HCT116 (cell line): ENCODE measurements around the gene LLGL2. TPM values are rescaled to one million over a fixed set of nuclear protein-coding genes. Genes with fewer than 3 reads are reported as not detected.

Experiments used
- ATAC-seq: fragments of 200-7000 bp; cut with Tn5 transposase; 2 replicates; pipeline ENCODE4 v1.9.1; 2020; ENCODE audit warnings: mild to moderate bottlenecking, moderate library complexity
- BruUV-seq: library from RNA; stranded (reverse); fragments of 400-500 nt; replicated peaks from 2 replicates; lab custom pipeline; 2021; lab: Mats Ljungman, UMichigan
- CTCF ChIA-PET: fragments of 300-600 bp; sonication (Branson Sonifier 250); formaldehyde crosslinking; loops from one replicate; lab custom pipeline; 2021; ENCODE audit warnings: antibody characterized with exemption; lab: Charles Lee
- POLR2A ChIA-PET: fragments of 300-600, 350-600 bp; sonication (Branson Sonifier 250); formaldehyde crosslinking; loops from one replicate; lab custom pipeline; 2021; ENCODE audit warnings: antibody characterized with exemption; lab: Charles Lee
- RAD21 ChIA-PET, 2 experiments: fragments of 300-600 bp; sonication (Branson Sonifier 250); formaldehyde crosslinking; loops; one replicate each; lab custom pipeline; 2023; ENCODE audit warnings: low total read pairs in 2 of 2; ENCODE audit not compliant: uncharacterized antibody in 2 of 2, unreplicated experiment in 2 of 2, low non-redundant PET in 1 of 2; lab: Charles Lee
- DNase-seq: peaks from one replicate; pipeline ENCODE4 v3.0.0-alpha.2; 2010; ENCODE audit warnings: low read depth, low spot score
- H2AFZ ChIP-seq: fragments of 200-600 bp; shearing (Covaris generic), sonication (generic); 2 replicates; pipeline ENCODE4 v1.6.1; 2017; ENCODE audit warnings: low read depth, mixed run types, mixed read lengths, antibody characterized with exemption, low read length; ENCODE audit not compliant: poor library complexity, severe bottlenecking
- H3K27ac ChIP-seq: 2 replicates; pipeline ENCODE4 v1.5.1; 2012; ENCODE audit warnings: low read depth, low read length
- H3K27me3 ChIP-seq: fragments of 200-600 bp; sonication (generic); 2 replicates; pipeline ENCODE4 v1.6.1; 2016; ENCODE audit warnings: mixed run types, low read length, mixed read lengths; ENCODE audit not compliant: insufficient read depth
- H3K36me3 ChIP-seq, 2 experiments: fragments of 200-500 bp in 1 of 2; fragments of 200-600 bp in 1 of 2; sonication (Bioruptor generic) in 1 of 2; sonication (generic) in 1 of 2; 2 replicates each; pipeline versions ENCODE4 v1.5.1 to v1.6.1; 2014 to 2016; ENCODE audit warnings: low read length in 2 of 2, inconsistent platforms in 1 of 2, mixed read lengths in 1 of 2, mixed run types in 1 of 2; ENCODE audit not compliant: insufficient read depth in 2 of 2, control insufficient read depth in 1 of 2
- H3K4me1 ChIP-seq, 2 experiments: fragments of 200-600 bp in 1 of 2; sonication (generic) in 1 of 2; 2 replicates each; pipeline versions ENCODE4 v1.5.1 to v1.6.1; 2012 to 2017; ENCODE audit warnings: low read length in 2 of 2, inconsistent platforms in 1 of 2, mild to moderate bottlenecking in 1 of 2, mixed read lengths in 1 of 2, mixed run types in 1 of 2, moderate library complexity in 1 of 2; ENCODE audit not compliant: insufficient read depth in 2 of 2, control insufficient read depth in 1 of 2
- H3K4me2 ChIP-seq: fragments of 200-600 bp; sonication (generic); 2 replicates; pipeline ENCODE4 v1.6.1; 2017; ENCODE audit warnings: mixed run types, low read length, mixed read lengths
- H3K4me3 ChIP-seq, 2 experiments: fragments of 200-600 bp in 1 of 2; sonication (generic) in 1 of 2; replicated peaks in 1 of 2; 2 replicates each; pipeline ENCODE4 v1.5.1; 2011 to 2016; ENCODE audit warnings: low read length in 2 of 2, control low read depth in 1 of 2, low read depth in 1 of 2, mild to moderate bottlenecking in 1 of 2, mixed read lengths in 1 of 2, mixed run types in 1 of 2
- H3K79me2 ChIP-seq: fragments of 200-600 bp; sonication (generic); 2 replicates; pipeline ENCODE4 v1.6.1; 2017; ENCODE audit warnings: mild to moderate bottlenecking, mixed run types, low read length, moderate library complexity, mixed read lengths; ENCODE audit not compliant: insufficient read depth
- H3K9ac ChIP-seq: fragments of 200-600 bp; sonication (generic); 2 replicates; pipeline ENCODE4 v1.6.1; 2016; ENCODE audit warnings: low read length, mixed read lengths
- H3K9me2 ChIP-seq: fragments of 200-600 bp; sonication (generic), shearing (Covaris generic); 2 replicates; pipeline ENCODE4 v1.6.1; 2017; ENCODE audit warnings: mixed run types, mild to moderate bottlenecking, moderate library complexity; ENCODE audit not compliant: insufficient read depth
- H3K9me3 ChIP-seq, 2 experiments: fragments of 200-500 bp in 1 of 2; fragments of 200-600 bp in 1 of 2; sonication (Bioruptor generic) in 1 of 2; sonication (generic) in 1 of 2; 2 replicates each; pipeline ENCODE4 v1.6.1; 2014 to 2017; ENCODE audit warnings: low read length in 2 of 2, mixed read lengths in 2 of 2, inconsistent platforms in 1 of 2, low read depth in 1 of 2, mild to moderate bottlenecking in 1 of 2, mixed run types in 1 of 2, moderate library complexity in 1 of 2; ENCODE audit not compliant: control insufficient read depth in 1 of 2, insufficient read depth in 1 of 2
- H4K20me1 ChIP-seq: fragments of 200-600 bp; sonication (generic), shearing (Covaris generic); 2 replicates; pipeline ENCODE4 v1.6.1; 2017; ENCODE audit warnings: mixed run types, mild to moderate bottlenecking, moderate library complexity; ENCODE audit not compliant: insufficient read depth
- CBX3 ChIP-seq: IDR thresholded peaks from 2 replicates; pipeline ENCODE4 v1.6.1; 2012; ENCODE audit warnings: low read depth
- CEBPB ChIP-seq: IDR thresholded peaks from 2 replicates; pipeline ENCODE4 v1.6.1; 2012; ENCODE audit warnings: low read depth
- EGR1 ChIP-seq: IDR thresholded peaks from 2 replicates; pipeline ENCODE4 v1.6.1; 2012; ENCODE audit warnings: low read depth
- EZH2 ChIP-seq: fragments of 200-600 bp; sonication (generic); IDR thresholded peaks from 2 replicates; pipeline ENCODE4 v1.6.1; 2017; ENCODE audit warnings: antibody characterized with exemption, mixed run types
- MAX ChIP-seq: IDR thresholded peaks from 2 replicates; pipeline ENCODE4 v1.6.1; 2012
- POLR2A ChIP-seq: IDR thresholded peaks from 2 replicates; pipeline ENCODE4 v1.7.0; 2011; ENCODE audit warnings: borderline replicate concordance; ENCODE audit not compliant: insufficient read depth, insufficient read length; ENCODE audit errors: extremely low read depth
- POLR2AphosphoS5 ChIP-seq: IDR thresholded peaks from 2 replicates; pipeline ENCODE4 v1.6.1; 2011; ENCODE audit warnings: mild to moderate bottlenecking, low read depth, low read length, moderate library complexity
- YY1 ChIP-seq: IDR thresholded peaks from 2 replicates; pipeline ENCODE4 v1.6.1; 2011; ENCODE audit warnings: low read length, low read depth, moderate library complexity, mild to moderate bottlenecking; ENCODE audit not compliant: insufficient replicate concordance; ENCODE audit errors: extremely low read depth
- ZFX ChIP-seq: fragments of 450-650 bp; IDR thresholded peaks from 2 replicates; pipeline ENCODE4 v1.6.1; 2017
- intact Hi-C: fragments of 100-400 bp; cut with micrococcal nuclease; formaldehyde crosslinking; loops from 2 replicates; pipeline ENCODE4 v1.10.0; 2022
- total RNA-seq: library from RNA; stranded (reverse); gene quantifications from one replicate; pipeline ENCODE4 v1.2.1, GENCODE V29; 2021; ENCODE audit not compliant: unreplicated experiment

LLGL2 gene
- total RNA-seq, 1 experiment from 2014 or later: 209 TPM

GRCh38 chr17:75502721-75503329, 22.7 kb upstream of the LLGL2 start:
- peaks cover 22 to 27% of the 10 kb centered on the region in 2 experiments; a peak in 3 of 4 replicates for H3K36me3 ChIP-seq
- ChIA-PET CTCF (interaction anchor here (0.6 to 1.5 kb wide), 6 partner anchors 14 to 130 kb away, joined by 3 to 7 read pairs (median 3); partner anchors contain the start of genes SMIM5 and TSEN54), POLR2A (interaction anchor here (0.6 to 0.8 kb wide), 3 partner anchors 9 to 418 kb away, joined by 3 to 4 read pairs (median 3); a partner anchor contains a TSS), RAD21 (no interaction called here)
- H4K20me1 ChIP-seq: no peaks in the 10 kb centered on the region
- H3K27me3 ChIP-seq: no peaks in the 10 kb centered on the region
- no peaks in the 10 kb centered on the region for H3K4me1 ChIP-seq
- TF ChIP-seq EGR1 (no peak), ZFX (0 out of 2 replicates have a peak, but pooled peaks have one; percentile 9), YY1 (no peak)
- no TSS peak for BruUV-seq
- DNase-seq (no peak), ATAC-seq (no peak)
- no peak overlapping the region for H3K4me2 ChIP-seq
- H3K9ac ChIP-seq: no peak overlapping the region
- H3K9me2 ChIP-seq: no peaks in the 10 kb centered on the region
- H2AFZ ChIP-seq: no peak overlapping the region
- no peaks in the 10 kb centered on the region for H3K9me3 ChIP-seq
- H3K27ac ChIP-seq: no peak overlapping the region
- no peak overlapping the region for H3K4me3 ChIP-seq
- intact Hi-C loops: no loop called here
- no peaks in the 10 kb centered on the region for H3K79me2 ChIP-seq

GRCh38 chr17:75503337-75503950, 22.1 kb upstream of the LLGL2 start:
- Histone ChIP-seq H3K9me3 (no peaks in the 10 kb centered on the region), H4K20me1 (no peaks in the 10 kb centered on the region), H3K4me2 (no peak overlapping the region), H3K4me1 (peaks cover 0 to 3% of the 10 kb centered on the region in 2 experiments; a peak in 1 of 4 replicates), H3K27ac (no peak overlapping the region), H3K36me3 (peaks cover 19 to 27% of the 10 kb centered on the region in 2 experiments; a peak in 3 of 4 replicates), H3K9me2 (no peaks in the 10 kb centered on the region), H2AFZ (no peak overlapping the region), H3K9ac (no peak overlapping the region), H3K4me3 (no peak overlapping the region), H3K27me3 (no peaks in the 10 kb centered on the region), H3K79me2 (no peaks in the 10 kb centered on the region)
- RAD21 ChIA-PET: no interaction called here
- DNase-seq (no peak), ATAC-seq (no peak)
- no TSS peak for BruUV-seq
- POLR2A ChIA-PET: interaction anchor here (0.6 to 0.8 kb wide), 3 partner anchors 8 to 418 kb away, joined by 3 to 4 read pairs (median 3); a partner anchor contains a TSS
- TF ChIP-seq POLR2A (no peak), EZH2 (no peak), CEBPB (no peak), MAX (no peak), CBX3 (no peak), EGR1 (no peak), POLR2AphosphoS5 (no peak)
- CTCF ChIA-PET: interaction anchor here (0.6 to 1.5 kb wide), 7 partner anchors 13 to 181 kb away, joined by 3 to 7 read pairs (median 3); partner anchors contain the start of genes SMIM5 and TSEN54
- intact Hi-C loops: no loop called here
